Adipose tissue (tissue), 3 donors: Measurements from ENCODE around the gene VPS37B. TPM values are rescaled to one million over a fixed set of nuclear protein-coding genes. Genes with fewer than 3 reads are reported as not detected.

ENCODE experiments used
- H3K27ac ChIP-seq: one replicate; pipeline ENCODE4 v1.5.1; 2013; ENCODE audit warnings: low read depth, low read length
- WGBS, 3 donors: extraction: QIAGEN DNeasy Blood & Tissue Kit; methylation state at CpG; one replicate each; pipeline ENCODE4 v1.1.7; 2013; 5-methylcytosine and 5-hydroxymethylcytosine counted together
- polyA plus RNA-seq, 3 donors: library from polyadenylated mRNA; stranded (reverse); fragments of 200-250 nt; gene quantifications; one replicate each; pipeline ENCODE4 v1.2.3, GENCODE V29; 2013
- donor health status: healthy with polysubstance abuse.
- donor health status: Bipolar disorder and iron deficiency.
- donor health status: healthy.

The VPS37B gene
- polyA plus RNA-seq, 3 donors: 18.7 to 23.6 (median 21.4) TPM

- WGBS, 3 donors: 19 to 29% (median 20%) methylated on average over 15 of the region's 15 CpGs
- peak overlapping the region; percentile 7 for H3K27ac ChIP-seq
Measured at GRCh38 chr12:122870867-122871664, 24.9 kb downstream of the VPS37B start.

DNA sequence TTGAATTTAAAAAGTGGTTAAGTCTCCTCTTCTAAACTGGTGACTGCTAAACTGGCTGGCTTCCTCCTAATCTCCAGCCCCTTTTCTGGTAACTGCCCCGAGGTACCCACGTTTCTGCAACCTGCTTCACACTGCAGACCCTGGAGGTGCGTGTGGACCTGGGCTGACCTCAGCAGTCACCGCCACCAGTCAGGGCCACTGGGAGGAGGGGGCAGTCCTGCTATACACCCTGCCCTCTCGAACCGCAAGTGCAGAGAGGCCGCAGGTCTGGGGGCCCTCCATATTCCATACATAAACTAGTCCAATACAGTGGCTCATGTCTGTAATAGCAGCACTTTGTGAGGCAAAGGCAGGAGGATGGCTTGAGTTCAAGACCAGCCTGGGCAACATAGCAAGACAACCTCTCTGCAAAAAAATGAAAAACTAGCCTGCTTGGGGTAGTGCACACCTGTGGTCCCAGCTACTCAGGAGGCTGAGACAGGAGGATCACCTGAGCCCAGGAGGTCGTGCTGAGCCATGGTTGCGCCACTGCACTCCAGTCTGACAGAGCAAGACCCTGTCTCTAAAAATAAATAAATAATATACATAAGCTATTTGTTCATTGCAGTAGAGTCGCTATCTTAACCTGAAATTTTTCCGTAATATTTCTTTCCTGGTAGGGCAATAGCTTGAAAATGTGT lies 25.6 kb downstream of the VPS37B start:
- no peak overlapping the region for H3K27ac ChIP-seq
- WGBS, 3 donors: 84 to 92% (median 87%) methylated on average over 11 of the region's 11 CpGs

DNA sequence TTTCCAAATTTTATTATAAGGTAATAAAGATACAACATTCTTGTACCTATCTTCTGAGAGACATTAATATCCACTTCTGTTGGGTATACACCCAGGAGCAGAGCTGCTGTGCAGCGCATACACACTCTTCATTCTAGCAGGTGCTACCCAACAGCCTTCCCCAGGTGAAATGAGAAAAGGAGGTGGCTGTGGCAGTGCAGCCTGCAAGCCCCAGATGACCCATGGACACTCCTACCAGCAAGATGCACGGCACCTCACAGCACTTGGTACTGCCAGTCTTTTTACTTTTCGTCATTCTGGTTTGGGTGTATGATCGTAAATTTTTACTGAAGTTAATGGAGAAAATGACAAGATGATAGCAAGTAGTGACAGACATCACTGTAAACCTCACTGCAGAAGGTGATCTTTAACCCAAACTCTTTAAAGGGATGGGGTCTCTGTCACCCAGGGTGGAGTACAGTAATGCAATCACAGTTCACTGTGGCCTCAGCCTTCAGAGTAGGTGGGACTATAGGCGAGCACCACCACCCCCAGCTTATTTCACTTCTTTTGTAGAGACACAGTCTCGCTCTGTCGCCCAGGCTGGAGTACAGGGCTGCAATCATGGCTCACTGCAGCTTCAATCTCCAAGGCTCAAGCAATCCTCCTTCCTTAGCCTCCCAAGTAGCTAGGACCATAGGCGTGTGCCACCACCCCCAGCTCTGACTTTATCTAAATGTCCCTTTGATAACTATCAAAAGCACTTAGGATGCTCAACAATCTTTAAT lies 26.5 kb downstream of the VPS37B start:
- no peak overlapping the region for H3K27ac ChIP-seq
- 96 to 97% (median 96%) methylated on average over 8 of the region's 8 CpGs for WGBS, 3 donors

GRCh38 chr12:122868471-122869177 lies 27.3 kb downstream of the VPS37B start:
- no peak overlapping the region for H3K27ac ChIP-seq

DNA sequence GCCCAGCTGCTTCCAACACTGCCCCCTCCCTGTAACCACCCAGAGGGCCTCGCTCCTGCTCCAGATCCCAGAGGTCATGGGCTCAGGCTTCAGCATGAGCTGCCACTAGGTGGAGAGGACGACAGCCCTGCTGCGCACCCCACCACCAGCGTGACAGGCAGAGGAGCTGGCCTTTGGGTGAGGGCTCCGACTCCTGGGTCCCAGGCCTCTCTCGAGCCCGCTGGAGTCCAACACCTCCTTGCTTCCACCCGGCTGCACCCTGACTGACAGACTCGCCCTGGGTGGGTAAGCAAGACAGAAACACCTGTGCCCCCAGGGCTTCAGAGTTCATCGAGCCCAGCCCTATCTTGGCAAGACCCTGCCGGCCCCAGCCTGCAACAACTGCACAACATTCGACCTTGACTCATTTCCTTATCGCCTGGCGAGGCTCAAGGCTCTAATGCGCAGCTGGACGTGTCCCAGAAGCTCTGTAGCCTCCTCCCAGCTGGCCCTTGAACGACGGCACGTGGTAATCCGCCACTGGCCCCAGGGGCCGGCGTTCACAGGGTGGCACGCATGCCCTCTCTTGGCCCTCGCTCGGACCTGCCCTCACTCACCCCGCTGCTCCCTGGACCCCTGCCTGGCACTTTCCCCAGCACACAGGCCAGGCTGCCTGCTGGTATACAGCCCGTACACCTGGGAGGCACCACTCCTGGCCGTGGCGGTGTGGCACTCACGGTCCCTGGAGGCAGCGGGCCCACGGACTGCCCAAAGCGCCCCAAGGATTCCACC lies 28.0 kb downstream of the VPS37B start:
- no peak overlapping the region for H3K27ac ChIP-seq
- 26 to 78% (median 64%) methylated on average over 33 of the region's 33 CpGs for WGBS, 3 donors

More at GRCh38 chr12:122868471-122869177, 27.3 kb downstream of the VPS37B start:
- WGBS, 3 donors: 87 to 91% (median 91%) methylated on average over 13 of the region's 13 CpGs

GRCh38 chr12:122866950-122867607 lies 28.8 kb downstream of the VPS37B start:
- H3K27ac ChIP-seq: no peak overlapping the region
- 77 to 90% (median 85%) methylated on average over 31 to 36 of the region's 36 CpGs for WGBS, 3 donors

DNA sequence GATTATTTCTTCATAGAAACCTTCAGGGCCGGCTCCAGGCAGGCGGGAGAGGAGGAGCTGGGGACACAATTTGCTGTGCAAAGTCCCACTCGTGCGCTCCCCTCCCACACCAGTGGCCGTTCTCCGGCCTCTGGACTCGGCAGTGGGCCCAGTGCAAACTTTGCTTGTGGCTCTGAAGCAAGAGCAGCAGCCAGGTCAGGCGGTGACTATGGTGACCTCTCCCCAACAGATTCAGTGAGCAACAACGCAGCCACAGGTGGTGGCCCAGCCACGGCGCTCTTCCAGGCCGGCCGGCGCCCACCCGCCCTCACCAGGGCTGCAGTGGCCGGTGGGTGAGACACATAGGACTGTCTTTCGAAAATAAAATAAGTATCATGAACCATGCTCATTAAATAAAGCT lies 29.5 kb downstream of the VPS37B start:
- no peak overlapping the region for H3K27ac ChIP-seq
- WGBS, 3 donors: 61 to 93% (median 92%) methylated on average over 17 of the region's 17 CpGs

DNA sequence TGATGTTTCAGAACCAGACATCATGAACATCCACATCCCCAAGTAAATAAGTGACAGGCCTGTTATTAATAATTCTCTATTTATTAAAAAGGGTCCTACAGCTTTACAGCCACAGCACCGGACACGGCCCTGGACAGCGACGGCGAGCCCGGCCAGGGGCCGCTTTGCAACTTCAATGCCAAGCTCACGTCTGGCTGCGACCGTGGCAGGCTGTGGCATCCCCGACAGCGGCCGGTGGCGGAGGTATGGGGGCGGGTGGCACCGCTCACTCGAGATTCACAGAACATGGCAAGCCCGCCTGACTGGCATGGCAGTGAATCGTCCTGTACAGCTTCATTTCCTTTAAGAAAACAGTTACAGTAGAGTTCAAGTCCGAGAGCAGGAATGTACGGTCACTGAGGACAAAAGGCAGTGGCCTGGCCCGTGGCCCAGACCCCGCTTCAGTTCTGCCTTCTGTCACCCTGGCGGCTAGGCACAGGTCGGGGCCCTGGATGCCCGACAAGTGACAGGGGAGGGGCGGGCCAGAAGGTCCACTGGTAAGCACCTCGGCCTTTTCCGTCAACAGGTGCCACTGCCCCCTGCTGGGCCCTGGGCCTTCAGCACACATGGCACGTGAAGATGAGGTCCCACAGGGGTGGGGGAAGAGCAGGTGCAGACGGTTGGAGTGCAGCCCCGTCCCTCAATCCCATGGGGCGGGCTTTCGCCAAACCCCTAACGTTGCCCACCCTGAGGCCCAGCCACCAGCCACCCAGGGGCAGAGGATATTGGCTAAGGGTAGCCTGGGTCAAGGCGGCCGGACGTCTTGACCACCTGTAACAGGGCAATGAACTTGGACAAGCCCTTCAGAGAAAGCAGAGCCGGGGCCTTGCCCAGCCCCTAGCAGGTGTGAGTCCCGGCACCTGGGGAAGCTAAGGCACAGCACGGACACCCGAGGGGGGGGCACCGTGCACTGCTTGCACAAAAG lies 30.4 kb downstream of the VPS37B start:
- 52 to 79% (median 76%) methylated on average over 43 of the region's 43 CpGs for WGBS, 3 donors
- no peak overlapping the region for H3K27ac ChIP-seq

GRCh38 chr12:122864894-122865253 lies 31.1 kb downstream of the VPS37B start:
- H3K27ac ChIP-seq: no peak overlapping the region
- WGBS, 3 donors: 79 to 84% (median 82%) methylated on average over 5 of the region's 5 CpGs

DNA sequence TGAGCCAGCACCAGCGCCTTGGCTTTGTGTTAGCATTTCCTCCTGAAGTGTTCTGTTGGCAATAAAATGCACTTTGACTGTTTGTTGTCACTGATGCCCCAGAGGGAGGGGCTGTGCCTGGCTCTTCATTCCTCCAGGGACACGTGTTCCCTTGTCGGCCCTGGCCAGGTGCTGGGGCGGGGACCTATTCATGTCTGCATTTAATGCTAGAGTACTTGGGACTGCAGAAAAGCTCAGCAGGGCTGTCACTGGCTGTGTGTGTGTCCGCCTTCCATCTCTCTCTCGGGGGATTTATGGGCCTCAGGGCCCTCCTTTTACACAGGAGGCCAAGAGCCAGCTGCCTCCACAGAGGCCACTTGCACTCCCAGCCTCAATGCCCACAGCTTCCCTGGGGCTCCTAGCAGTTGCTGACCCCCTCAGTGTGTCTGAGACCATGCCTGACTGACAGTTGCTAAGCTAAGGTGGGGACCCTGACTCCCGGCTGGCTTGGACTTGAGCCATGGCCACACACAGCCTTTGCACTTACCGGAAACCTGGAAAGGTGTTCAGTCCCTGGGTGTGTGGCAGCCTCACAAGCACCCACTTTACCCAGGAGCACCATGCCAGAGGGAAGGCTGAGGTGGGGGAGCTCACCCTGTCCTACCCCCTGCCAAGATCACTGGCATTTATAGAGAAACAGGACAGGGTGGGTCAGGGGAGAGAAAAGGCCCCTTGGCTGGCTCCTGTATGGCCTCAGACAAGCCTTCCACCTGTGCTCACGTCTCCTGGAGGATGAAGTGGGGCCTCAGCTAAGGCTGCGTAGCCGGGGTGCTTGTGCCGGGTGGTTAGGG lies 32.8 kb downstream of the VPS37B start:
- no peak overlapping the region for H3K27ac ChIP-seq
- 43 to 69% (median 62%) methylated on average over 11 to 12 of the region's 12 CpGs for WGBS, 3 donors

- 61 to 72% (median 64%) methylated on average over 20 of the region's 20 CpGs for WGBS, 3 donors
- H3K27ac ChIP-seq: no peak overlapping the region
Measured at GRCh38 chr12:122862110-122862634, 33.8 kb downstream of the VPS37B start.

GRCh38 chr12:122861587-122861970 lies 34.3 kb downstream of the VPS37B start:
- H3K27ac ChIP-seq: no peak overlapping the region
- WGBS, 3 donors: 65 to 77% (median 72%) methylated on average over 5 of the region's 5 CpGs

- 72 to 86% (median 81%) methylated on average over 23 of the region's 23 CpGs for WGBS, 3 donors
- no peak overlapping the region for H3K27ac ChIP-seq
Measured at GRCh38 chr12:122860854-122861586, 34.9 kb downstream of the VPS37B start.

DNA sequence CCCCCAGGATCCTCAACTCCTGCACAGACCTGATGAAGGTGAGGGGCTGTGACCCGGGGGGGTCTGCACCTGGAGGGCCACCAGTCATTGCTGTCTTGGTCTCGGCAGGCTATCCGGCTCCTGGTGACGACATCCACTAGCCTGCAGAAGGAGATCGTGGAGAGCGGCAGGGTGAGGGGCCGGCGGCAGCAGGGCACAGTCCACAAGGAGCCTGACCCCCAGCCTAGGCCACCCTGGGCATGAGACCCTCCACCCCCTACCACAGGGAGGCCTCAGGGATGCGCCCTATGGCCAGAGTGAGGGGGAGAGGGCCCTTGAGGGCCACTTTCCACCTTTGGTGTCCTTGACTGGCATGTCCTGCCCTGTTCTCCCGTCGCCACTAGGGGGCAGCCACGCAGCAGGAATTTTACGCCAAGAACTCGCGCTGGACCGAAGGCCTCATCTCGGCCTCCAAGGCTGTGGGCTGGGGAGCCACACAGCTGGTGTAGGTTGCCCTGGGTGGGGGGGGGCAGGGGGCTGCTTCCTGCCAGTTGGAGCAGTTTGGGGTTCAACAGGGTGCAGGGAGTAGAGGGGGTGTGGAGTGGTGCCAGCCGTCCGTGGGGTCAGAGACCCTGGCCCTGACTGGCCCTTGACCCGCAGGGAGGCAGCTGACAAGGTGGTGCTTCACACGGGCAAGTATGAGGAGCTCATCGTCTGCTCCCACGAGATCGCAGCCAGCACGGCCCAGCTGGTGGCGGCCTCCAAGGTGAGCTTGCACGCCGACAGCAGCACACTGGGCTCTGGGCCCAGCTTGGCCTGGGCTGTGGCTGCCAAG lies 35.7 kb downstream of the VPS37B start:
- H3K27ac ChIP-seq: no peak overlapping the region
- 28 to 44% (median 43%) methylated on average over 28 of the region's 28 CpGs for WGBS, 3 donors
